Measurements from ENCODE around the gene COQ8A. TPM values are rescaled to one million over a fixed set of nuclear protein-coding genes. Genes with fewer than 3 reads are reported as not detected.

The COQ8A gene
- total and polyA plus RNA-seq, 8 donors: 26.4 to 384 (median 65.2) TPM

DNA sequence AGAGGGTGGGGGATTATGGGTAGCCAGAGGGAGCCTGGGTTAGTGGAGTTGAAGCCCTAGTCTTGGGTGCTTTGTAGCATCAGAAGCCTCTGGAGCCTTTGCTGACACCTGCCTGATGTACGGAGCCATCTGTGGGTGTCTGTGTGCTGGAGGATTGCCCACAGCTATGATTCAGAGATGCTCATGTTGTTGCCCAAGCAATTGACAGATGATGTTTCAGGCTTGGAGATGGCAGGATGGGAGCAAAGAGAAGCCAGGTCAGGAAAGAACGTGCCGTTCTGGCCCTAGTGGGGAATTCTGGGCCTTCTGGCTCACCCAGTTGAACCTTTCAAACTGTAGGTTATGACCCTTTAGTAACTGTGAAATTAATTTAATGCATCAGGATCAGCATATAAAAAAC, 27.6 kb downstream of the COQ8A start:
- H3K4me1 ChIP-seq: peaks cover 0 to 40% (median 7%) of the 10 kb centered on the region in 4 donors
- H3K27ac ChIP-seq: peak overlapping the region in 1 of 5 donors; percentile 39
- no peaks in the 10 kb centered on the region for H3K27me3 ChIP-seq
- DNase-seq: no peak
- H3K9me3 ChIP-seq: peaks cover 0 to 9% (median 2%) of the 10 kb centered on the region in 4 donors
- intact Hi-C loops (cut with DNase I; ENCODE audit: low total_unique reads): no loop called here
- peaks cover 20 to 97% (median 87%) of the 10 kb centered on the region in 4 donors for H3K36me3 ChIP-seq
- WGBS, 5 donors: 64 to 91% (median 81%) methylated on average over 3 of the region's 3 CpGs
- TF ChIP-seq, protein P1, sequence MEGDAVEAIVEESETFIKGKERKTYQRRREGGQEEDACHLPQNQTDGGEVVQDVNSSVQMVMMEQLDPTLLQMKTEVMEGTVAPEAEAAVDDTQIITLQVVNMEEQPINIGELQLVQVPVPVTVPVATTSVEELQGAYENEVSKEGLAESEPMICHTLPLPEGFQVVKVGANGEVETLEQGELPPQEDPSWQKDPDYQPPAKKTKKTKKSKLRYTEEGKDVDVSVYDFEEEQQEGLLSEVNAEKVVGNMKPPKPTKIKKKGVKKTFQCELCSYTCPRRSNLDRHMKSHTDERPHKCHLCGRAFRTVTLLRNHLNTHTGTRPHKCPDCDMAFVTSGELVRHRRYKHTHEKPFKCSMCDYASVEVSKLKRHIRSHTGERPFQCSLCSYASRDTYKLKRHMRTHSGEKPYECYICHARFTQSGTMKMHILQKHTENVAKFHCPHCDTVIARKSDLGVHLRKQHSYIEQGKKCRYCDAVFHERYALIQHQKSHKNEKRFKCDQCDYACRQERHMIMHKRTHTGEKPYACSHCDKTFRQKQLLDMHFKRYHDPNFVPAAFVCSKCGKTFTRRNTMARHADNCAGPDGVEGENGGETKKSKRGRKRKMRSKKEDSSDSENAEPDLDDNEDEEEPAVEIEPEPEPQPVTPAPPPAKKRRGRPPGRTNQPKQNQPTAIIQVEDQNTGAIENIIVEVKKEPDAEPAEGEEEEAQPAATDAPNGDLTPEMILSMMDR (IDR thresholded peaks at IDR 0.05): no peak
- TF ChIP-seq EP300 (IDR thresholded peaks at IDR 0.05) (no peak), POLR2AphosphoS5 (IDR thresholded peaks at IDR 0.05) (peak in 2 of 3 donors; percentile 13 to 67)
- no peak overlapping the region for H3K4me3 ChIP-seq

DNA sequence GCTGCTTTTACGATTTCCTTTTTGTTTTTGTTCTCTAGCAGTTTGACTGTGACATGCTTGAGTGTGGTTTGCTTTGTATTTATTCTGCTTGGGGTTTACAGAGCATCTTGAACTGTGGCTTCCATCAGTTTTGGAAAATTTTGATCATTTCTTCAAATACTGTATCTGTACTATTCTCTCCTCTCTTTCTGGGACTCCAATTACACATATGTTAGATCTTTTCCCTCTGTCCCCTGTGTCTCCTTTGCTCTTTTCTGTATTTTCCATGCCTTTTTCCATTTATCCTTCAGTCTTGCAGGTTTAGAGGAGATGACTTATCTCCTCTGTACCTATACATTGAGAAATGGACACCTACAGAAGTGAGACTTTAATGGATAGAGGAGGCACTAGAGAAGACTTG, 31.7 kb downstream of the COQ8A start:
- peaks cover 29 to 56% (median 38%) of the 10 kb centered on the region in 4 donors for H3K4me1 ChIP-seq
- intact Hi-C loops (cut with DNase I; ENCODE audit: low total_unique reads): no loop called here
- H3K9me3 ChIP-seq: peaks cover 0 to 9% (median 2%) of the 10 kb centered on the region in 4 donors
- DNase-seq: no peak
- no peak for TF ChIP-seq POLR2A (IDR thresholded peaks at IDR 0.05)
- TF ChIP-seq, protein P1 (IDR thresholded peaks at IDR 0.05): no peak
- TF ChIP-seq POLR2AphosphoS5 (IDR thresholded peaks at IDR 0.05): no peak
- no peak for TF ChIP-seq EP300 (IDR thresholded peaks at IDR 0.05)
- no peaks in the 10 kb centered on the region for H3K27me3 ChIP-seq
- 90 to 100% (median 96%) methylated on average over 1 of the region's 1 CpG for WGBS, 5 donors
- H3K4me3 ChIP-seq: no peak overlapping the region
- peak overlapping the region in 1 of 5 donors; percentile 16 for H3K27ac ChIP-seq
- peaks cover 0 to 61% (median 57%) of the 10 kb centered on the region in 4 donors for H3K36me3 ChIP-seq

DNA sequence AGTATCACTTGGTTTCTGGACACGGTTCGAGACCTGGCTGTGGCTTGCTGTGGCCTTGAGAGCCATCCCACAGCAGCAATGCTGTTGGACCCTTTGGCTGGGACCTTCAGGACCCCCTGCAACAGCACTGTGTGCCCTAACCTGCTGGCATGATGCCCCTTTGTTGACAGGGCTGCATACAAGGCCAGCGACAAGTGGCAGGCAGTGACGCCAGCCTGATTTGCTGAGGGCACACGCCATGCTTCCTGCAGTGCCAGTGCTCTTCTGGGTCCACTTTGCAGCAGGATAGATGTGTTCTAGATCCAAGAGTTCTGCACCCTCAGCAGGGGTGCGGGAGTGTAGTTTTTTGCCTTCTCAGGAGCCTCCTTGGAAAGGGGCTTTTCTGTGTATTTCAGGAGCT, 32.8 kb downstream of the COQ8A start:
- H3K36me3 ChIP-seq: peaks cover 5 to 59% (median 56%) of the 10 kb centered on the region in 4 donors
- WGBS, 5 donors: 70 to 88% (median 75%) methylated on average over 6 of the region's 6 CpGs
- intact Hi-C loops (cut with DNase I; ENCODE audit: low total_unique reads): no loop called here
- H3K27ac ChIP-seq: peak overlapping the region in 4 of 5 donors; percentile 77 to 89 (median 86)
- peaks cover 29 to 49% (median 35%) of the 10 kb centered on the region in 4 donors for H3K4me1 ChIP-seq
- H3K4me3 ChIP-seq: no peak overlapping the region
- TF ChIP-seq EP300 (IDR thresholded peaks at IDR 0.05) (no peak), POLR2AphosphoS5 (IDR thresholded peaks at IDR 0.05) (no peak), POLR2A (IDR thresholded peaks at IDR 0.05) (no peak)
- TF ChIP-seq, protein P1 (IDR thresholded peaks at IDR 0.05): no peak
- no peaks in the 10 kb centered on the region for H3K27me3 ChIP-seq
- H3K9me3 ChIP-seq: peaks cover 0 to 9% (median 2%) of the 10 kb centered on the region in 4 donors
- DNase-seq: no peak

DNA sequence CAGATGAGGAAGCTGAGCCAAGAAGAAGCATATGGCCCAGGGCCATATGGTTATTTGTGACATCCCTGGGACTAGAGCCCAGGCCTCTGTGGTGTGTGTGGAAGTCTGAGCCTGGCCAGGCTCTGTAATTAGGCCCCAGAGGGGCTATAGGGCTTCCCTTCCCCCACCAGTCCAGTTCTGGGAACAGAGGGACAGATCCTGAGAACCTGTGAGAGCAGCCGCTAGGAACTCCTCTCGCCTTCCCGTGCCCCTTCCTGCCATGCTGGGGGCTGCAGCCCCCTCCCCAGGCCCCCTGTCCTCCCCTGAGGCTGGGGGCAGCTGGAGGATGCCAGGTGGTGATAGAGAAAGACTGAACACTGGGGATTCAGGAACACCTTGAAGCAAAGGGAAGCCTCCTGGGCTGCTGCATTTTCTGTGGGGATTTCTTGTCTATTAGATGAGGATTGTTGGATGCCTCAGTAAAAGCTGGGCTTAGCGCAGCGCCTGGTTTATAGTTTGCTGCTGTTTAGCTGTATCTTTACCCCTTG, 33.3 kb downstream of the COQ8A start:
- Histone ChIP-seq H3K4me1 (peaks cover 29 to 49% (median 33%) of the 10 kb centered on the region in 4 donors), H3K27me3 (no peaks in the 10 kb centered on the region), H3K4me3 (no peak overlapping the region), H3K9me3 (peaks cover 0 to 9% (median 2%) of the 10 kb centered on the region in 4 donors), H3K27ac (peak overlapping the region; percentile 43 to 89 (median 82)), H3K36me3 (peaks cover 6 to 60% (median 57%) of the 10 kb centered on the region in 4 donors)
- peak in 1 of 2 donors; percentile 69 for DNase-seq
- WGBS, 5 donors: 77 to 85% (median 83%) methylated on average over 5 of the region's 5 CpGs
- intact Hi-C loops (cut with DNase I; ENCODE audit: low total_unique reads): no loop called here
- TF ChIP-seq POLR2AphosphoS5 (IDR thresholded peaks at IDR 0.05): no peak
- no peak for TF ChIP-seq EP300 (IDR thresholded peaks at IDR 0.05)
- TF ChIP-seq, protein P1 (IDR thresholded peaks at IDR 0.05): no peak
- TF ChIP-seq POLR2A (IDR thresholded peaks at IDR 0.05): no peak

Data from stomach (tissue), 9 donors.